Caco-2 (cell line): ENCODE data around the gene B3GLCT. TPM values are rescaled to one million over a fixed set of nuclear protein-coding genes. Genes with fewer than 3 reads are reported as not detected.

Experiments
- BruUV-seq: library from RNA; stranded (reverse); fragments of 400-500 nt; replicated peaks from 2 replicates; lab custom pipeline; 2021; lab: Mats Ljungman, UMichigan
- CTCF ChIA-PET: fragments of 300-600 bp; sonication (Branson Sonifier 250); formaldehyde crosslinking; loops from one replicate; lab custom pipeline; 2022; ENCODE audit warnings: antibody characterized with exemption; lab: Charles Lee
- POLR2A ChIA-PET: fragments of 300-600 bp; sonication (Branson Sonifier 250); formaldehyde crosslinking; loops from one replicate; lab custom pipeline; 2022; ENCODE audit warnings: antibody characterized with exemption; lab: Charles Lee
- DNase-seq, 2 experiments: peaks; one replicate each; pipeline versions ENCODE4 v3.0.0 to v3.0.0-alpha.2; 2020 to 2022
- H3K27me3 ChIP-seq: replicated peaks from 2 replicates; pipeline ENCODE4 v1.6.0; 2011; ENCODE audit warnings: low read length; ENCODE audit not compliant: control insufficient read depth, insufficient read depth
- H3K36me3 ChIP-seq: 2 replicates; pipeline ENCODE4 v1.5.1; 2011; ENCODE audit warnings: low read length; ENCODE audit not compliant: control insufficient read depth, insufficient read depth
- H3K4me1 ChIP-seq: fragments of 250-450 bp; sonication (Bioruptor Pico); 2 replicates; pipeline ENCODE4 v1.5.1; 2020; ENCODE audit warnings: mild to moderate bottlenecking
- H3K4me3 ChIP-seq: 2 replicates; pipeline ENCODE4 v1.5.1; 2011; ENCODE audit warnings: low read depth, mild to moderate bottlenecking, control low read depth, low read length
- H3K9me3 ChIP-seq: fragments of 250-450 bp; sonication (Bioruptor Pico); 2 replicates; pipeline ENCODE4 v1.5.1; 2020; ENCODE audit warnings: mild to moderate bottlenecking, moderate library complexity
- H3K27ac Mint-ChIP-seq: one replicate; pipeline ENCODE4 v1.8.0; 2022; ENCODE audit warnings: mixed read lengths; ENCODE audit not compliant: unreplicated experiment
- H3K27me3 Mint-ChIP-seq: one replicate; pipeline ENCODE4 v1.8.0; 2022; ENCODE audit warnings: mixed read lengths; ENCODE audit not compliant: insufficient read depth, unreplicated experiment
- H3K36me3 Mint-ChIP-seq: one replicate; pipeline ENCODE4 v1.8.0; 2022; ENCODE audit warnings: mild to moderate bottlenecking, mixed read lengths; ENCODE audit not compliant: insufficient read depth, unreplicated experiment
- H3K4me1 Mint-ChIP-seq: one replicate; pipeline ENCODE4 v1.8.0; 2022; ENCODE audit warnings: low read depth, mixed read lengths; ENCODE audit not compliant: unreplicated experiment
- H3K4me3 Mint-ChIP-seq: one replicate; pipeline ENCODE4 v1.8.0; 2022; ENCODE audit warnings: mild to moderate bottlenecking, moderate library complexity, mixed read lengths; ENCODE audit not compliant: unreplicated experiment
- H3K9me3 Mint-ChIP-seq: one replicate; pipeline ENCODE4 v1.8.0; 2022; ENCODE audit warnings: mixed read lengths; ENCODE audit not compliant: unreplicated experiment
- CTCF ChIP-seq, 2 experiments: fragments of 200-600 bp in 1 of 2; IDR thresholded peaks; 1 replicate in 1 of 2; 2 replicates in 1 of 2; pipeline versions ENCODE4 v1.5.1 to v1.8.0; 2011 to 2022; ENCODE audit warnings: antibody characterized with exemption in 1 of 2, control low read depth in 1 of 2, inconsistent platforms in 1 of 2, low read depth in 1 of 2, low read length in 1 of 2, mild to moderate bottlenecking in 1 of 2, moderate library complexity in 1 of 2; ENCODE audit not compliant: insufficient read depth in 1 of 2, severe bottlenecking in 1 of 2, unreplicated experiment in 1 of 2
- intact Hi-C: fragments of 100-400 bp; cut with micrococcal nuclease; formaldehyde crosslinking; loops from one replicate; pipeline ENCODE4 v1.10.0; 2022; ENCODE audit not compliant: unreplicated experiment
- total RNA-seq: library from RNA; stranded (reverse); gene quantifications from 2 replicates; pipeline ENCODE4 v1.2.3, GENCODE V29; 2022

Gene B3GLCT
- total RNA-seq, 1 experiment from 2014 or later = 4.5 TPM

DNA sequence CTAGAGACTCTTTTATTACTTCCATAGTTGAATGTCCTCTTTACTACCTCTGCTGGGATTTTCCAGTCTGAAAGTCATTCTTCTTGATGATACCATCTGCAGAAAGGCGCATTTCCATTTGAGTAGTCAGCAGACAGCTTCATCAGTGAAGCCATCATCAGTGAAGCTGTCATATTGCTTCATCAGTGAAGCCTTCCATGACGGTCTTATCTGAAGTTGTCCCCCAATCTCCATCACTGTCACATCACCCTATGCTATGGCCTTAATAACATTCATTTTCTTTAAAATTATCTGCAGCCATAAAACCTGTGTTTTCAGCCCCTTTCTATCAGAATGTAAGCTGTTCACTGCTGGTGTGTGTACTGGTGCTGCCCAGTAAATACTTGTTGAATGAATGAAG, 151.6 kb downstream of the B3GLCT start:
- Histone ChIP-seq H3K4me3 (no peak overlapping the region), H3K4me1 (no peaks in the 10 kb centered on the region), H3K36me3 (no peaks in the 10 kb centered on the region), H3K27me3 (no peaks in the 10 kb centered on the region; the same call in 1 of the 2 replicates), H3K9me3 (peaks cover 25% of the 10 kb centered on the region)
- TF ChIP-seq CTCF (IDR thresholded peaks at IDR 0.05; ENCODE audit: insufficient read depth in 1 of 2, low read depth in 1 of 2, low read length in 1 of 2, severe bottlenecking in 1 of 2, unreplicated experiment in 1 of 2) = no peak
- peaks cover 8% of the 10 kb centered on the region for H3K27me3 Mint-ChIP-seq
- H3K27ac Mint-ChIP-seq = no peak overlapping the region
- BruUV-seq = no TSS peak
- H3K36me3 Mint-ChIP-seq = no peaks in the 10 kb centered on the region
- DNase-seq = no peak
- peaks cover 21% of the 10 kb centered on the region for H3K9me3 Mint-ChIP-seq
- CTCF ChIA-PET = interaction anchor here (1.0 kb wide), 1 partner anchor 70 kb away, joined by 3 read pairs; no protein-coding TSS in a partner anchor
- intact Hi-C loops = no loop called here
- no peaks in the 10 kb centered on the region for H3K4me1 Mint-ChIP-seq
- POLR2A ChIA-PET = no interaction called here
- H3K4me3 Mint-ChIP-seq = no peak overlapping the region

- BruUV-seq = no TSS peak
- Histone ChIP-seq H3K9me3 (peaks cover 26% of the 10 kb centered on the region), H3K4me1 (no peaks in the 10 kb centered on the region), H3K36me3 (no peaks in the 10 kb centered on the region), H3K4me3 (no peak overlapping the region), H3K27me3 (no peaks in the 10 kb centered on the region; the same call in 1 of the 2 replicates)
- DNase-seq = no peak
- TF ChIP-seq CTCF (IDR thresholded peaks at IDR 0.05; ENCODE audit: insufficient read depth in 1 of 2, low read depth in 1 of 2, low read length in 1 of 2, severe bottlenecking in 1 of 2, unreplicated experiment in 1 of 2) = no peak
- intact Hi-C loops = no loop called here
- ChIA-PET CTCF (no interaction called here), POLR2A (no interaction called here)
- no peaks in the 10 kb centered on the region for H3K4me1 Mint-ChIP-seq
- no peak overlapping the region for H3K27ac Mint-ChIP-seq
- no peak overlapping the region for H3K4me3 Mint-ChIP-seq
- H3K36me3 Mint-ChIP-seq = no peaks in the 10 kb centered on the region
- H3K9me3 Mint-ChIP-seq = peaks cover 22% of the 10 kb centered on the region
- H3K27me3 Mint-ChIP-seq = peaks cover 8% of the 10 kb centered on the region
Measured at GRCh38 chr13:31352467-31352866, 152.7 kb downstream of the B3GLCT start.

- intact Hi-C loops = no loop called here
- no peak for TF ChIP-seq CTCF (IDR thresholded peaks at IDR 0.05; ENCODE audit: insufficient read depth in 1 of 2, low read depth in 1 of 2, low read length in 1 of 2, severe bottlenecking in 1 of 2, unreplicated experiment in 1 of 2)
- Histone ChIP-seq H3K4me3 (no peak overlapping the region), H3K36me3 (no peaks in the 10 kb centered on the region), H3K27me3 (no peaks in the 10 kb centered on the region; the same call in 1 of the 2 replicates), H3K9me3 (peaks cover 26% of the 10 kb centered on the region), H3K4me1 (no peaks in the 10 kb centered on the region)
- Mint-ChIP-seq H3K27ac (no peak overlapping the region), H3K9me3 (peaks cover 30% of the 10 kb centered on the region), H3K4me3 (no peak overlapping the region), H3K27me3 (peaks cover 7% of the 10 kb centered on the region), H3K36me3 (no peaks in the 10 kb centered on the region), H3K4me1 (no peaks in the 10 kb centered on the region)
- BruUV-seq = no TSS peak
- ChIA-PET CTCF (no interaction called here), POLR2A (no interaction called here)
- no peak for DNase-seq
Measured at GRCh38 chr13:31355001-31355400, 155.2 kb downstream of the B3GLCT start.
